Prostate gland (tissue), 2 donors: ENCODE measurements around the gene PPP2R1A. TPM values are rescaled to one million over a fixed set of nuclear protein-coding genes. Genes with fewer than 3 reads are reported as not detected.

Experiments used
- DNase-seq: peaks from one replicate; pipeline ENCODE4 v3.0.0-alpha.2; 2019; ENCODE audit warnings: low spot score
- H3K27ac ChIP-seq, 2 donors: fragments of 200-600 bp; sonication (generic); 2 replicates each; pipeline ENCODE4 v1.5.1; 2017 to 2019
- H3K27me3 ChIP-seq: fragments of 200-600 bp; sonication (generic); replicated peaks from 2 replicates; pipeline ENCODE4 v1.5.1; 2019; ENCODE audit not compliant: insufficient read depth
- H3K36me3 ChIP-seq, 2 donors: fragments of 200-600 bp; sonication (generic); 1 replicate in 1 of 2; 2 replicates in 1 of 2; pipeline versions ENCODE4 v1.5.1 to v1.8.1; 2017 to 2019
- H3K4me1 ChIP-seq: fragments of 200-600 bp; sonication (generic); replicated peaks from 2 replicates; pipeline ENCODE4 v1.5.1; 2019
- H3K4me3 ChIP-seq, 2 donors: fragments of 200-600 bp; sonication (generic); 2 replicates each; pipeline ENCODE4 v1.5.1; 2017 to 2019
- H3K9me3 ChIP-seq: fragments of 200-600 bp; sonication (generic); 2 replicates; pipeline ENCODE4 v1.5.1; 2017
- CTCF ChIP-seq, 4 experiments: fragments of 200-600 bp in 2 of 4; fragments of 450-650 bp in 2 of 4; sonication (generic) in 2 of 4; IDR thresholded peaks; 1 replicate in 3 of 4; 2 replicates in 1 of 4; pipeline ENCODE4 v1.5.1; 2016 to 2019; ENCODE audit warnings: antibody characterized with exemption in 4 of 4, mild to moderate bottlenecking in 2 of 4, moderate library complexity in 2 of 4
- POLR2A ChIP-seq: fragments of 450-650 bp; IDR thresholded peaks from one replicate; pipeline ENCODE4 v1.6.1; 2016; ENCODE audit warnings: antibody characterized with exemption, mild to moderate bottlenecking
- POLR2AphosphoS5 ChIP-seq: sonication (generic); formaldehyde crosslinking; IDR thresholded peaks from one replicate; pipeline ENCODE4 v1.6.1; 2017; ENCODE audit warnings: antibody characterized with exemption
- WGBS: methylation state at CpG from one replicate; pipeline ENCODE4 v1.1.5; 2018; 5-methylcytosine and 5-hydroxymethylcytosine counted together
- intact Hi-C: fragments of 100-400 bp; cut with DNase I; formaldehyde crosslinking; loops from one replicate; pipeline ENCODE4 v1.14.2; 2022
- total RNA-seq, 2 donors: library from RNA; depleted of rRNA; stranded (reverse); fragments of >200 nt; gene quantifications; one replicate each; pipeline ENCODE4 v1.1.0, GENCODE V29; 2016

The PPP2R1A gene
- total RNA-seq, 2 donors from 2014 or later, result 265 to 358 TPM

GRCh38 chr19:52231154-52231910 lies 41.5 kb downstream of the PPP2R1A start:
- intact Hi-C loops, result no loop called here
- WGBS, result 46% methylated on average over 3 of the region's 3 CpGs

DNA sequence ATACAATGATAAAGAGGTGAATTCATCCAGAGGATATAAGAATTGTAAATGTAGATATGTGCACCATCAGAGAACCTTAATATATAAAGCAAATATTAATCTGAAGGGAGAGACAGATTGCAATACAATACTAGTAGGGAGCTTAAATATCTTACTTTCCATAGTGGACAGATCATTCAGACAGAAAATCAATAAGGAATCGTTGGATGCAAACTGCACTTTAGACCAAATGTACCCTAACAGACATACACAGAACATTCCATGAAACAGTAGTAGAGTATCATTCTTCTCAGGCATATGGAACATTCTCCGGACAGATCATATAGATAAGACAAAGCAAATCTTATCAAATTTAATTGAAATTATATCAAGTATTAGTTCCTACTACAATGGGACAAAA lies 44.6 kb downstream of the PPP2R1A start:
- Histone ChIP-seq H3K36me3 (no peaks in the 10 kb centered on the region), H3K4me1 (no peaks in the 10 kb centered on the region), H3K27me3 (no peaks in the 10 kb centered on the region), H3K4me3 (no peak overlapping the region), H3K27ac (no peak overlapping the region), H3K9me3 (no peaks in the 10 kb centered on the region)
- DNase-seq, result no peak
- TF ChIP-seq POLR2A, result no peak
- TF ChIP-seq CTCF (IDR thresholded peaks at IDR 0.05), result no peak
- no peak for TF ChIP-seq POLR2AphosphoS5
- intact Hi-C loops, result no loop called here
- 90% methylated on average over 2 of the region's 2 CpGs for WGBS

More at GRCh38 chr19:52231154-52231910, 41.5 kb downstream of the PPP2R1A start:
- Histone ChIP-seq H3K36me3 (peaks cover 0 to 7% of the 10 kb centered on the region in 2 donors), H3K4me1 (no peaks in the 10 kb centered on the region), H3K27me3 (no peaks in the 10 kb centered on the region), H3K9me3 (no peaks in the 10 kb centered on the region), H3K27ac (no peak overlapping the region), H3K4me3 (no peak overlapping the region)
- no peak for TF ChIP-seq POLR2A
- TF ChIP-seq POLR2AphosphoS5, result no peak
- TF ChIP-seq CTCF (IDR thresholded peaks at IDR 0.05), result no peak
- no peak for DNase-seq

DNA sequence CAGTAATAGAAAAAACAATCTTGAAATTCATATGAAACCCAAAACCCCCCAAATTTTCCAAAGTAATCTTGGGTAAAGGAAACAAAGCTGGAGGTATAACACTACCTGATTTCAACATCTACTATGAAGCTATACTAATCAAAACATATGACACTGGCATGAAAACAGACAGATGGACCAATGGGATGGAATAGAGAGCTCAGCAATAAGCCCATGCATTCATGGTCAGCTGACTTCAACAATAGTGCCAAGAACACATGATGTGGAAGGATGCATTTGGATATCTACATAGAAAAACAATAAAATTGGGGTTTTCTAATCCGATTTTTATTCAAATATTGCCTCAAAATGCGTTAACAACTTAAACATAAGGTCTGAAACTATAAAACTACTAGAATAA lies 47.3 kb downstream of the PPP2R1A start:
- H3K27ac ChIP-seq, result no peak overlapping the region
- no peaks in the 10 kb centered on the region for H3K4me1 ChIP-seq
- H3K36me3 ChIP-seq, result no peaks in the 10 kb centered on the region
- no peak overlapping the region for H3K4me3 ChIP-seq
- no peak for DNase-seq
- H3K27me3 ChIP-seq, result no peaks in the 10 kb centered on the region
- no peaks in the 10 kb centered on the region for H3K9me3 ChIP-seq
- 57% methylated on average over 2 of the region's 2 CpGs for WGBS
- intact Hi-C loops, result no loop called here
- TF ChIP-seq CTCF (IDR thresholded peaks at IDR 0.05) (no peak), POLR2A (no peak), POLR2AphosphoS5 (no peak)

- peak; percentile 48 for DNase-seq
- no peak overlapping the region for H3K4me3 ChIP-seq
- no peak for TF ChIP-seq POLR2A
- TF ChIP-seq CTCF (IDR thresholded peaks at IDR 0.05), result peak; percentile 56 to 88 (median 81)
- TF ChIP-seq POLR2AphosphoS5, result peak; percentile 62
- H3K27ac ChIP-seq, result no peak overlapping the region
- H3K9me3 ChIP-seq, result no peaks in the 10 kb centered on the region
- no peaks in the 10 kb centered on the region for H3K27me3 ChIP-seq
- WGBS, result 15% methylated on average over 8 of the region's 8 CpGs
- no peaks in the 10 kb centered on the region for H3K4me1 ChIP-seq
- intact Hi-C loops, result loop anchor here (2.0 kb wide), 1 partner anchor 99 kb away; the partner anchor contains the start of gene ZNF616
- no peaks in the 10 kb centered on the region for H3K36me3 ChIP-seq
Observed at GRCh38 chr19:52237771-52238400, 48.0 kb downstream of the PPP2R1A start.
